Body of pancreas (tissue), 4 donors: Measurements from ENCODE around the gene KIAA0319L.

Experiments used
- CTCF ChIP-seq, 7 experiments: fragments of 450-650 bp in 4 of 7; fragments of 200-600 bp in 3 of 7; sonication (generic) in 3 of 7; IDR thresholded peaks; one replicate each; pipeline ENCODE4 v1.5.1; 2016 to 2019; ENCODE audit warnings: antibody characterized with exemption in 7 of 7
- POLR2A ChIP-seq, 3 donors: fragments of 450-650 bp; IDR thresholded peaks; one replicate each; pipeline ENCODE4 v1.6.1; 2016; ENCODE audit warnings: antibody characterized with exemption in 3 of 3, mild to moderate bottlenecking in 2 of 3

- TF ChIP-seq POLR2A (IDR thresholded peaks at IDR 0.05) (no peak), CTCF (IDR thresholded peaks at IDR 0.05) (no peak)
Measured at GRCh38 chr1:35554266-35555211, 2.7 kb downstream of the KIAA0319L start.
